K562 (cell line): Measurements from ENCODE around the gene FADS1. TPM values are rescaled to one million over a fixed set of nuclear protein-coding genes. Genes with fewer than 3 reads are reported as not detected.

Source experiments
- ELF1 ChIP-seq: fragments of 200-800 bp; sonication (Bioruptor generic); IDR thresholded peaks from 2 replicates; pipeline ENCODE4 v1.6.1; 2016; ENCODE audit warnings: missing genetic modification characterization, missing compliant biosample characterization
- FOXA1 ChIP-seq: fragments of 450-650 bp; IDR thresholded peaks from 2 replicates; pipeline ENCODE4 v1.6.1; 2016; ENCODE audit warnings: mild to moderate bottlenecking, borderline replicate concordance
- GATAD2B ChIP-seq: fragments of 450-650 bp; IDR thresholded peaks from 2 replicates; pipeline ENCODE4 v1.6.1; 2017; ENCODE audit warnings: mild to moderate bottlenecking, borderline replicate concordance
- HLTF ChIP-seq: fragments of 450-650 bp; IDR thresholded peaks from 2 replicates; pipeline ENCODE4 v1.6.1; 2016
- HMG20A ChIP-seq: fragments of 450-650 bp; formaldehyde crosslinking; conservative IDR thresholded peaks from 2 replicates; pipeline ENCODE4 v1.4.0; 2020; ENCODE audit warnings: mild to moderate bottlenecking, mixed read lengths
- JUND ChIP-seq, 2 experiments: IDR thresholded peaks; 2 replicates in 1 of 2; 3 replicates in 1 of 2; pipeline ENCODE4 v1.6.1; 2011; ENCODE audit warnings: borderline replicate concordance in 2 of 2, low read depth in 2 of 2, low read length in 2 of 2, improper control_type of control experiment in 1 of 2, missing biosample characterization in 1 of 2, missing genetic modification characterization in 1 of 2, missing genetic modification reagents in 1 of 2
- LEF1 ChIP-seq: fragments of 450-650 bp; IDR thresholded peaks from 2 replicates; pipeline ENCODE4 v1.6.1; 2016; ENCODE audit warnings: mild to moderate bottlenecking
- NRF1 ChIP-seq, 2 experiments: fragments of 450-650 bp; IDR thresholded peaks in 1 of 2; conservative IDR thresholded peaks in 1 of 2; 2 replicates each; pipeline ENCODE4 v1.6.1; 2014; ENCODE audit warnings: mild to moderate bottlenecking in 2 of 2
- PHB ChIP-seq: fragments of 250-450 bp; sonication (Bioruptor Pico); IDR thresholded peaks from 2 replicates; pipeline ENCODE4 v1.5.0; 2021
- PHB2 ChIP-seq: fragments of 450-650 bp; IDR thresholded peaks from 2 replicates; pipeline ENCODE4 v1.6.1; 2017; ENCODE audit warnings: low read depth
- POLR3G ChIP-seq: IDR thresholded peaks from 2 replicates; pipeline ENCODE4 v1.6.1; 2011; ENCODE audit not compliant: insufficient read length, insufficient replicate concordance; ENCODE audit errors: extremely low read depth
- RAD21 ChIP-seq, 2 experiments: fragments of 250-450 bp in 1 of 2; fragments of 450-650 bp in 1 of 2; sonication (Bioruptor Pico) in 1 of 2; formaldehyde crosslinking in 1 of 2; IDR thresholded peaks in 1 of 2; conservative IDR thresholded peaks in 1 of 2; 2 replicates each; pipeline versions ENCODE4 v1.4.0 to v1.8.0; 2020 to 2022; ENCODE audit warnings: mild to moderate bottlenecking in 2 of 2, moderate library complexity in 1 of 2
- RBM25 ChIP-seq: fragments of 200-400 bp; formaldehyde crosslinking; IDR thresholded peaks from 2 replicates; pipeline ENCODE4 v1.6.1; 2018; ENCODE audit warnings: low read length, low read depth, moderate library complexity; ENCODE audit not compliant: severe bottlenecking
- SRSF1 ChIP-seq: fragments of 200-400 bp; formaldehyde crosslinking; IDR thresholded peaks from 2 replicates; pipeline ENCODE4 v1.6.1; 2017; ENCODE audit warnings: mild to moderate bottlenecking, low read depth, low read length, moderate library complexity
- STAG1 ChIP-seq: sonication (generic); formaldehyde crosslinking; IDR thresholded peaks from 2 replicates; pipeline ENCODE4 v1.5.0; 2020; ENCODE audit warnings: missing genetic modification reagents, borderline replicate concordance
- ZFP1 ChIP-seq: fragments of 450-650 bp; formaldehyde crosslinking; IDR thresholded peaks from 2 replicates; pipeline ENCODE4 v1.4.0; 2020; ENCODE audit warnings: mild to moderate bottlenecking, mixed read lengths
- ZNF133 ChIP-seq: fragments of 250-450 bp; sonication (Bioruptor Pico); IDR thresholded peaks from 2 replicates; pipeline ENCODE4 v1.4.0; 2020; ENCODE audit warnings: mild to moderate bottlenecking
- ZNF354B ChIP-seq: fragments of 250-450 bp; sonication (Bioruptor Pico); IDR thresholded peaks from 2 replicates; pipeline ENCODE4 v1.4.0; 2020
- ZNF507 ChIP-seq: conservative IDR thresholded peaks from 2 replicates; pipeline ENCODE4 v1.6.1; 2017; ENCODE audit warnings: missing genetic modification characterization, missing compliant biosample characterization
- ZNF586 ChIP-seq: fragments of 450-650 bp; formaldehyde crosslinking; conservative IDR thresholded peaks from 2 replicates; pipeline ENCODE4 v1.4.0; 2020; ENCODE audit warnings: mild to moderate bottlenecking, moderate library complexity
- polyA plus RNA-seq, 8 experiments: library from polyadenylated mRNA; depleted of rRNA in 4 of 8; stranded (reverse) in 5 of 8; unstranded in 3 of 8; fragments of >200 nt; fragmentation: Nextera tagmentation in 2 of 8; fragmentation: Illumina TruSeq in 1 of 8; extraction: Ambion mirVana in 2 of 8; extraction: Trizol in 1 of 8; gene quantifications; 2 replicates each; pipeline versions ENCODE4 v1.2.1 to v1.2.3, GENCODE V29; 2011 to 2014; ENCODE audit warnings: inconsistent platforms in 1 of 8, missing spikeins in 1 of 8
- total RNA-seq, 7 experiments: library from RNA; depleted of rRNA in 6 of 7; stranded (reverse); fragments of >200 nt in 6 of 7; fragmentation: Illumina TruSeq in 2 of 7; extraction: Trizol in 2 of 7; gene quantifications; 2 replicates each; pipeline versions ENCODE4 v1.2.1 to v1.2.3, GENCODE V29; 2011 to 2021; ENCODE audit warnings: low replicate concordance in 1 of 7
- TF ChIP-seq, protein P1 (sequence below): sonication (generic); formaldehyde crosslinking; IDR thresholded peaks from 2 replicates; pipeline ENCODE4 v1.8.1; 2022; ENCODE audit warnings: missing genetic modification reagents
- TF ChIP-seq, protein P2 (sequence below), 3 experiments: fragments of 200-800 bp in 1 of 3; fragments of 250-450 bp in 1 of 3; fragments of 450-650 bp in 1 of 3; sonication (Bioruptor Pico) in 1 of 3; sonication (Bioruptor generic) in 1 of 3; formaldehyde crosslinking in 1 of 3; IDR thresholded peaks; 2 replicates each; pipeline versions ENCODE4 v1.6.1 to v1.8.0; 2016 to 2022; ENCODE audit warnings: mild to moderate bottlenecking in 2 of 3, missing genetic modification characterization in 2 of 3, missing compliant biosample characterization in 1 of 3, moderate library complexity in 1 of 3
- TF ChIP-seq, protein P3 (sequence below): sonication (generic); formaldehyde crosslinking; IDR thresholded peaks from 2 replicates; pipeline ENCODE4 v1.8.0; 2022; ENCODE audit warnings: mild to moderate bottlenecking, missing genetic modification reagents

FADS1 gene
- total and polyA plus RNA-seq, 9 of the 15 experiments (the other 6 are each of a cell fraction or from before 2014, with no cell fraction given): 110 to 864 (median 364) TPM

DNA sequence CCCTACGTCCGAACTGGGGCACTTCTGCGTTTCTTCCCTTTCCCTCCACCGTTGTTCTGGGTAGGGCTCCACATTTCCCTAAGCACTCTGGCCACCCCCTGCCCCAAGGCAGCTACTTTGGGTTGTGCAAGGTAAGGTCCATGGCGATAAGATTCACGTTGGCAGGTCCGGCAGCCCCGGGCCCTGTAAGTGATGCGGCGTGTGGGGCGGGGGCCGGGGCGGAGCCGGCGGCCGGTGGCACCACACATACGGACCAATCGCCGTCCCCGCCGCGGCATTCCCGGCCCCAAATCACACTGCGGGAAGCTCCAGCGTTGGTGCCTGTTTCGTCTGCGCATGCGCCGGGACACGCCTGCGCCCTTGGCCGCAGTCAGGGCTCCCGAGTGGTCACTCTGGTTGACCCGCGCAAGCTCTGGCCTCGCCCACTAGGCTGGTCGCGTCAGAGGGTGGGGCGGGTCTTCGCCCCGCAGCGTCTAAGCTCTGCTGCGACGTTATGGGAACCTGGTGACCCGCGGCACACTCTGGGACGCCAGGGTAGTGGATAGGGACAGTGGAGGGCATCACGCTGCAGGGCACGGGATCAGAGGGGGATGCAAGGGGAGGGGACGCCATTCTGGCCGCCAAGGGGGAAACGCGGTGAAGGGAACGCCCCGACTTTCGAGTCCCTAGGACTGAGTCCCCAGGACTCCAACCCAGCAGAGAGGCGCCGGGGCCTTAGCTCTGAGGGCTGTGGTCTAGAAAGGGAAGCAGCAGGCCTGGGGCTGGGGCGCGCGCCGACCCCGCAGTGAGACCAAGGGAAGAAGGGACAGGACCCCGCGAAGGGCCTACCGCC lies 1.6 kb downstream of the FADS1 start (continued):
- TF ChIP-seq JUND (IDR thresholded peaks at IDR 0.05; ENCODE audit: borderline replicate concordance, low read depth, low read length): peak; percentile 29; the same call in 1 of the 2 replicates
- no peak; the same call in 2 of the 3 replicates for TF ChIP-seq JUND (tag; IDR thresholded peaks at IDR 0.05; ENCODE audit: borderline replicate concordance, low read depth, low read length)
- no peak for TF ChIP-seq LEF1
- no peak for TF ChIP-seq HMG20A
- TF ChIP-seq PHB2: no peak
- TF ChIP-seq, protein P1, sequence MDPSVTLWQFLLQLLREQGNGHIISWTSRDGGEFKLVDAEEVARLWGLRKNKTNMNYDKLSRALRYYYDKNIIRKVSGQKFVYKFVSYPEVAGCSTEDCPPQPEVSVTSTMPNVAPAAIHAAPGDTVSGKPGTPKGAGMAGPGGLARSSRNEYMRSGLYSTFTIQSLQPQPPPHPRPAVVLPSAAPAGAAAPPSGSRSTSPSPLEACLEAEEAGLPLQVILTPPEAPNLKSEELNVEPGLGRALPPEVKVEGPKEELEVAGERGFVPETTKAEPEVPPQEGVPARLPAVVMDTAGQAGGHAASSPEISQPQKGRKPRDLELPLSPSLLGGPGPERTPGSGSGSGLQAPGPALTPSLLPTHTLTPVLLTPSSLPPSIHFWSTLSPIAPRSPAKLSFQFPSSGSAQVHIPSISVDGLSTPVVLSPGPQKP: no peak
- TF ChIP-seq SRSF1: no peak
- TF ChIP-seq RBM25: no peak
- TF ChIP-seq FOXA1: no peak
- 0 out of 2 replicates have a peak, but pooled peaks have one; percentile 67 for TF ChIP-seq ZNF586
- no peak for TF ChIP-seq POLR3G
- peak; percentile 100 for TF ChIP-seq NRF1 (conservative IDR thresholded peaks at IDR 0.05 in 1 of 2, IDR thresholded peaks at IDR 0.05 in 1 of 2)
- TF ChIP-seq ZNF354B (CRISPR knock-in tag): no peak
- no peak for TF ChIP-seq ELF1 (tag)
- peak in 1 of 2 experiments; percentile 2; a peak in 1 of 4 replicates for TF ChIP-seq RAD21 (CRISPR knock-in tag; conservative IDR thresholded peaks at IDR 0.05 in 1 of 2, IDR thresholded peaks at IDR 0.05 in 1 of 2)
- TF ChIP-seq, protein P2, sequence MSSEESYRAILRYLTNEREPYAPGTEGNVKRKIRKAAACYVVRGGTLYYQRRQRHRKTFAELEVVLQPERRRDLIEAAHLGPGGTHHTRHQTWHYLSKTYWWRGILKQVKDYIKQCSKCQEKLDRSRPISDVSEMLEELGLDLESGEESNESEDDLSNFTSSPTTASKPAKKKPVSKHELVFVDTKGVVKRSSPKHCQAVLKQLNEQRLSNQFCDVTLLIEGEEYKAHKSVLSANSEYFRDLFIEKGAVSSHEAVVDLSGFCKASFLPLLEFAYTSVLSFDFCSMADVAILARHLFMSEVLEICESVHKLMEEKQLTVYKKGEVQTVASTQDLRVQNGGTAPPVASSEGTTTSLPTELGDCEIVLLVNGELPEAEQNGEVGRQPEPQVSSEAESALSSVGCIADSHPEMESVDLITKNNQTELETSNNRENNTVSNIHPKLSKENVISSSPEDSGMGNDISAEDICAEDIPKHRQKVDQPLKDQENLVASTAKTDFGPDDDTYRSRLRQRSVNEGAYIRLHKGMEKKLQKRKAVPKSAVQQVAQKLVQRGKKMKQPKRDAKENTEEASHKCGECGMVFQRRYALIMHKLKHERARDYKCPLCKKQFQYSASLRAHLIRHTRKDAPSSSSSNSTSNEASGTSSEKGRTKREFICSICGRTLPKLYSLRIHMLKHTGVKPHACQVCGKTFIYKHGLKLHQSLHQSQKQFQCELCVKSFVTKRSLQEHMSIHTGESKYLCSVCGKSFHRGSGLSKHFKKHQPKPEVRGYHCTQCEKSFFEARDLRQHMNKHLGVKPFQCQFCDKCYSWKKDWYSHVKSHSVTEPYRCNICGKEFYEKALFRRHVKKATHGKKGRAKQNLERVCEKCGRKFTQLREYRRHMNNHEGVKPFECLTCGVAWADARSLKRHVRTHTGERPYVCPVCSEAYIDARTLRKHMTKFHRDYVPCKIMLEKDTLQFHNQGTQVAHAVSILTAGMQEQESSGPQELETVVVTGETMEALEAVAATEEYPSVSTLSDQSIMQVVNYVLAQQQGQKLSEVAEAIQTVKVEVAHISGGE (CRISPR knock-in tag; IDR thresholded peaks at IDR 0.05): peak in 1 of 3 experiments; percentile 62; a peak in 2 of 6 replicates
- TF ChIP-seq, protein P3, sequence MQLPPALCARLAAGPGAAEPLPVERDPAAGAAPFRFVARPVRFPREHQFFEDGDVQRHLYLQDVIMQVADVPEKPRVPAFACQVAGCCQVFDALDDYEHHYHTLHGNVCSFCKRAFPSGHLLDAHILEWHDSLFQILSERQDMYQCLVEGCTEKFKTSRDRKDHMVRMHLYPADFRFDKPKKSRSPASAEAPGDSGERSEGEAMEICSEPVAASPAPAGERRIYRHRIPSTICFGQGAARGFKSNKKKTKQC (CRISPR knock-in tag): peak; percentile 37; the same call in 1 of the 2 replicates
- no peak; the same call in 1 of the 2 replicates for TF ChIP-seq STAG1 (CRISPR knock-in tag)
- 0 out of 2 replicates have a peak, but pooled peaks have one; percentile 45 for TF ChIP-seq ZFP1 (CRISPR knock-in tag)
- TF ChIP-seq PHB (CRISPR knock-in tag): peak; percentile 61; the same call in 1 of the 2 replicates
- TF ChIP-seq ZNF133 (CRISPR knock-in tag): no peak
- no peak for TF ChIP-seq GATAD2B
- no peak for TF ChIP-seq ZNF507 (tag)
- no peak; the same call in 1 of the 2 replicates for TF ChIP-seq HLTF
